DMS53 treated with DMSO at 0.1 percent for 48 hours (cell line): ENCODE results near the gene SOX5.
"Not testable (repeated sequence)": the region's sequence is repeated elsewhere in the genome, so short reads cannot be mapped to it uniquely, and the experiment has no call there.

Source experiments
- DNase-seq: peaks from one replicate; lab custom pipeline; 2025; ENCODE audit not compliant: unreplicated experiment; lab: John Stamatoyannopoulos, UW

The SOX5 gene

GRCh38 chr12:23911574-23911973 lies 37.9 kb downstream of the SOX5 start:
- no peak for DNase-seq

GRCh38 chr12:23909551-23909950 lies 39.9 kb downstream of the SOX5 start:
- no peak for DNase-seq

GRCh38 chr12:23906329-23906728 lies 43.1 kb downstream of the SOX5 start:
- DNase-seq: no peak

- DNase-seq: no peak
These were observed 50.0 kb downstream of the SOX5 start for GRCh38 chr12:23899434-23899833.

- DNase-seq: no peak
These were observed 51.3 kb downstream of the SOX5 start for GRCh38 chr12:23898121-23898520.

GRCh38 chr12:23895792-23896218 lies 53.7 kb downstream of the SOX5 start:
- DNase-seq: no peak

GRCh38 chr12:23893611-23894010 lies 55.9 kb downstream of the SOX5 start:
- DNase-seq: no peak

- DNase-seq: no peak
These were observed 58.4 kb downstream of the SOX5 start for GRCh38 chr12:23891115-23891514.

GRCh38 chr12:23889069-23889440 lies 60.4 kb downstream of the SOX5 start:
- DNase-seq: no peak

GRCh38 chr12:23888396-23889068 lies 60.9 kb downstream of the SOX5 start:
- no peak for DNase-seq

- peak; percentile 67 for DNase-seq
These were observed 62.2 kb downstream of the SOX5 start for GRCh38 chr12:23887055-23887835.

- no peak for DNase-seq
These were observed 64.1 kb downstream of the SOX5 start for GRCh38 chr12:23885394-23885793.

GRCh38 chr12:23884909-23885308 lies 64.6 kb downstream of the SOX5 start:
- DNase-seq: no peak

GRCh38 chr12:23880988-23881387 lies 68.5 kb downstream of the SOX5 start:
- DNase-seq: no peak

- not testable (repeated sequence) for DNase-seq
These were observed 72.9 kb downstream of the SOX5 start for GRCh38 chr12:23876618-23877017.

- no peak for DNase-seq
These were observed 81.7 kb downstream of the SOX5 start for GRCh38 chr12:23867794-23868193.

GRCh38 chr12:23862701-23863100 lies 86.8 kb downstream of the SOX5 start:
- DNase-seq: no peak

GRCh38 chr12:23860019-23860418 lies 89.5 kb downstream of the SOX5 start:
- DNase-seq: no peak

- DNase-seq: no peak
These were observed 92.3 kb downstream of the SOX5 start for GRCh38 chr12:23857178-23857577.

- no peak for DNase-seq
These were observed 93.7 kb downstream of the SOX5 start for GRCh38 chr12:23855813-23856212.

GRCh38 chr12:23854598-23854997 lies 94.9 kb downstream of the SOX5 start:
- no peak for DNase-seq

- no peak for DNase-seq
These were observed 95.8 kb downstream of the SOX5 start for GRCh38 chr12:23853640-23854039.

GRCh38 chr12:23851602-23852001 lies 97.9 kb downstream of the SOX5 start:
- DNase-seq: no peak
